Measurements from ENCODE around the gene GALNT11. TPM values are rescaled to one million over a fixed set of nuclear protein-coding genes. Genes with fewer than 3 reads are reported as not detected.

The GALNT11 gene
- total and polyA plus RNA-seq, 2 of the 4 experiments (the other 2 are of a cell fraction) = 24.4 to 29.3 TPM

DNA sequence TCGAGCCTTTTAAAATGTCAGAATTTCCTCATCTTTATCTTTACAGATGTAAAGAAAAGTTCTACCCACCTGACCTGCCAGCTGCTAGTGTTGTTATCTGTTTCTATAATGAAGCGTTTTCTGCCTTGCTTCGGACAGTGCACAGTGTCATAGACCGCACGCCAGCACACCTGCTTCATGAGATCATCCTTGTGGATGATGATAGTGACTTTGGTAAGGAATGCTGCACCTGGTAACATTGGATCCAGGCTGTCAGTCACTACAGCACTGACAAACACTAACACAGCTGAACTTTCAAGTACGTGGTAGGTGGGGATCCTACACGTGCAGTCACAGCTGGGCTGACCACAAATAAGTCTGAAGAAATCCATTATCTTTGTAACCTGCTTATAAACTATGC lies 77.6 kb downstream of the GALNT11 start:
- Histone ChIP-seq H2BK120ac (ENCODE audit: low read depth, low read length) (no peak overlapping the region), H3K14ac (replicated peaks; ENCODE audit: low read depth, low read length) (no peak overlapping the region), H4K5ac (ENCODE audit: low read depth, low read length) (no peak overlapping the region), H3K36me3 (ENCODE audit: control insufficient read depth, insufficient read depth, low read length) (peaks cover 12% of the 10 kb centered on the region), H3K4me3 (ENCODE audit: insufficient read depth, low read depth, low read length) (no peak overlapping the region), H3K4me2 (ENCODE audit: low read depth, low read length) (no peak overlapping the region), H3K56ac (ENCODE audit: extremely low read depth, insufficient read depth, low read length) (no peak overlapping the region), H2AK9ac (replicated peaks; ENCODE audit: low read depth, low read length, poor library complexity) (no peak overlapping the region), H2BK15ac (ENCODE audit: low read depth, low read length) (no peak overlapping the region), H4K8ac (ENCODE audit: low read depth in 2 of 2, low read length in 2 of 2) (no peak overlapping the region), H3K9me3 (ENCODE audit: control insufficient read depth, insufficient read depth, low read length) (no peaks in the 10 kb centered on the region), H2AK5ac (ENCODE audit: low read depth, low read length) (no peak overlapping the region), H3K4ac (ENCODE audit: low read depth, low read length) (no peak overlapping the region), H3K27ac (ENCODE audit: insufficient read depth, low read length) (no peak overlapping the region), H2BK20ac (ENCODE audit: low read depth, low read length) (no peak overlapping the region), H3K18ac (ENCODE audit: low read depth, low read length) (no peak overlapping the region), H3K27me3 (ENCODE audit: control insufficient read depth, insufficient read depth, low read length) (no peaks in the 10 kb centered on the region), H3K79me1 (ENCODE audit: low read depth in 1 of 2, low read length in 2 of 2) (0 out of 4 replicates have a peak, but pooled peaks cover 0 to 3% of the 10 kb centered on the region in 2 experiments), H3K9ac (ENCODE audit: low read depth, low read length) (no peak overlapping the region), H2AFZ (replicated peaks; ENCODE audit: low read length, poor library complexity) (no peak overlapping the region), H3K23ac (ENCODE audit: low read depth, low read length) (no peak overlapping the region), H2BK5ac (ENCODE audit: low read depth, low read length, poor library complexity, severe bottlenecking) (no peak overlapping the region), H3K4me1 (ENCODE audit: control insufficient read depth, insufficient read depth, low read length) (peaks cover 4% of the 10 kb centered on the region; the same call in 1 of the 2 replicates), H4K91ac (ENCODE audit: insufficient read depth, low read depth, low read length) (no peak overlapping the region), H3K9me1 (ENCODE audit: insufficient read depth, low read length) (peaks cover 4% of the 10 kb centered on the region), H4K20me1 (ENCODE audit: insufficient read depth, low read length) (no peaks in the 10 kb centered on the region)
- no CpG with 5 or more reads among the region's 7 CpGs for WGBS, 2 experiments (ENCODE audit: extremely low coverage in 2 of 2, insufficient read length in 1 of 2)
- CTCF ChIA-PET = no interaction called here
- ATAC-seq (ENCODE audit: low read depth) = no peak
- no peak for DNase-seq
- TF ChIP-seq, protein P1, sequence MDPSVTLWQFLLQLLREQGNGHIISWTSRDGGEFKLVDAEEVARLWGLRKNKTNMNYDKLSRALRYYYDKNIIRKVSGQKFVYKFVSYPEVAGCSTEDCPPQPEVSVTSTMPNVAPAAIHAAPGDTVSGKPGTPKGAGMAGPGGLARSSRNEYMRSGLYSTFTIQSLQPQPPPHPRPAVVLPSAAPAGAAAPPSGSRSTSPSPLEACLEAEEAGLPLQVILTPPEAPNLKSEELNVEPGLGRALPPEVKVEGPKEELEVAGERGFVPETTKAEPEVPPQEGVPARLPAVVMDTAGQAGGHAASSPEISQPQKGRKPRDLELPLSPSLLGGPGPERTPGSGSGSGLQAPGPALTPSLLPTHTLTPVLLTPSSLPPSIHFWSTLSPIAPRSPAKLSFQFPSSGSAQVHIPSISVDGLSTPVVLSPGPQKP (IDR thresholded peaks at IDR 0.05; ENCODE audit: borderline replicate concordance, low read depth, low read length) = no peak
- TF ChIP-seq NFE2L2 (IDR thresholded peaks at IDR 0.05; ENCODE audit: low read depth, low read length) (no peak), RFX5 (IDR thresholded peaks at IDR 0.05; ENCODE audit: low read depth, low read length) (no peak), MAFK (IDR thresholded peaks at IDR 0.05; ENCODE audit: low read depth, low read length) (no peak), MAZ (IDR thresholded peaks at IDR 0.05; ENCODE audit: borderline replicate concordance, low read depth, low read length) (no peak), SMC3 (IDR thresholded peaks at IDR 0.05; ENCODE audit: low read depth, low read length) (no peak), BHLHE40 (IDR thresholded peaks at IDR 0.05; ENCODE audit: low read depth, low read length) (no peak), POLR2A (IDR thresholded peaks at IDR 0.05; ENCODE audit: low read depth, low read length) (no peak), RCOR1 (IDR thresholded peaks at IDR 0.05; ENCODE audit: insufficient replicate concordance, low read length) (no peak), CHD1 (IDR thresholded peaks at IDR 0.05; ENCODE audit: low read depth, low read length) (no peak), FOS (IDR thresholded peaks at IDR 0.05; ENCODE audit: low read depth, low read length) (no peak), CEBPB (IDR thresholded peaks at IDR 0.05; ENCODE audit: low read depth, low read length) (no peak), RAD21 (IDR thresholded peaks at IDR 0.05; ENCODE audit: low read length) (no peak)
- TF ChIP-seq, protein P2, sequence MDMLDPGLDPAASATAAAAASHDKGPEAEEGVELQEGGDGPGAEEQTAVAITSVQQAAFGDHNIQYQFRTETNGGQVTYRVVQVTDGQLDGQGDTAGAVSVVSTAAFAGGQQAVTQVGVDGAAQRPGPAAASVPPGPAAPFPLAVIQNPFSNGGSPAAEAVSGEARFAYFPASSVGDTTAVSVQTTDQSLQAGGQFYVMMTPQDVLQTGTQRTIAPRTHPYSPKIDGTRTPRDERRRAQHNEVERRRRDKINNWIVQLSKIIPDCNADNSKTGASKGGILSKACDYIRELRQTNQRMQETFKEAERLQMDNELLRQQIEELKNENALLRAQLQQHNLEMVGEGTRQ (IDR thresholded peaks at IDR 0.05; ENCODE audit: low read depth, low read length) = no peak
- TF ChIP-seq, protein P3, sequence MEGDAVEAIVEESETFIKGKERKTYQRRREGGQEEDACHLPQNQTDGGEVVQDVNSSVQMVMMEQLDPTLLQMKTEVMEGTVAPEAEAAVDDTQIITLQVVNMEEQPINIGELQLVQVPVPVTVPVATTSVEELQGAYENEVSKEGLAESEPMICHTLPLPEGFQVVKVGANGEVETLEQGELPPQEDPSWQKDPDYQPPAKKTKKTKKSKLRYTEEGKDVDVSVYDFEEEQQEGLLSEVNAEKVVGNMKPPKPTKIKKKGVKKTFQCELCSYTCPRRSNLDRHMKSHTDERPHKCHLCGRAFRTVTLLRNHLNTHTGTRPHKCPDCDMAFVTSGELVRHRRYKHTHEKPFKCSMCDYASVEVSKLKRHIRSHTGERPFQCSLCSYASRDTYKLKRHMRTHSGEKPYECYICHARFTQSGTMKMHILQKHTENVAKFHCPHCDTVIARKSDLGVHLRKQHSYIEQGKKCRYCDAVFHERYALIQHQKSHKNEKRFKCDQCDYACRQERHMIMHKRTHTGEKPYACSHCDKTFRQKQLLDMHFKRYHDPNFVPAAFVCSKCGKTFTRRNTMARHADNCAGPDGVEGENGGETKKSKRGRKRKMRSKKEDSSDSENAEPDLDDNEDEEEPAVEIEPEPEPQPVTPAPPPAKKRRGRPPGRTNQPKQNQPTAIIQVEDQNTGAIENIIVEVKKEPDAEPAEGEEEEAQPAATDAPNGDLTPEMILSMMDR (conservative IDR thresholded peaks at IDR 0.05; ENCODE audit: low read depth, low read length) = no peak
- no TSS peak for BruUV-seq (replicated peaks)
- in situ Hi-C loops (cut with MboI; ENCODE audit: low sequenced_read_pairs) (no loop called here), dilution Hi-C loops (cut with HindIII; ENCODE audit: low sequenced_read_pairs, unreplicated experiment) (no loop called here), intact Hi-C loops (cut with micrococcal nuclease) (no loop called here)
- POLR2A ChIA-PET (ENCODE audit: unreplicated experiment) = no interaction called here

All from IMR-90 (cell line).